Activated CD8-positive, alpha-beta memory T cell treated with anti-CD3 and anti-CD28 coated beads, Interleukin-2, amount 50 U/mL, for 1 hour (primary cell): ENCODE measurements around the gene RNF224.

Experiments used
- DNase-seq: peaks from one replicate; pipeline ENCODE4 v3.0.0-alpha.2; 2020; ENCODE audit errors: extremely low read depth

Gene RNF224

DNA sequence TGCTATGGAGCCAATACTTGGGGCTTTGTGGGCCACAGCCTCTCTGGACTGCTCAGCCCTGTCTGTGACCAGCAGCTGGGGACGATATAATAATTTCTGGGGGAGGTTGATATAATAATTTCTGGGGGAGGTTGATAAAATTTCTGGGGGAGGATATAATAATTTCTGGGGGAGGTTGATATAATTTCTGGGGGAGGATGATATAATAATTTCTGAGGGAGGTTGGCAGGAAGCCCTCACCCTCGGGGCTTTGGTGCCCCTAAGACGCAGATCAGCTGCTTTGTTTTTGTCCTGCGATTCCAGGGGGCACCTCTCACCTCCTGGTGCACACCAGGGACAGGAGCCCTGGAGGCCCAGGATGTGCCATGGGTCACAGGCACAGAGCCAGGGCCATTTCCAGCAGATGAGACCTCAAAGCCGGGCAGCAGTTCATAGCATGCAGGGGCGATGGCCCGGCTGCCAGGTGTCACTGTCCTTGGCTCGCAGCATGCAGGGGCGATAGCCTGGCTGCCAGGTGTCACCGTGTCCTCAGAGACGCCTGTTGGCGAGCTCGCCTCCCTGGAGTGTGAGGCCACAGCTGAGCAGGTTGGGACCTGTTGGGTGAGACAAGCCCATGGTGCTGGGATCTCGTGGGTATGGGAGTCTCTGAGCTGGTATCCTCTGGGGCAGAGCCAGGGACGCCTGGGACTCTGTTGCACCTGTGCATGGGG, 46.5 kb downstream of the RNF224 start:
- no peak for DNase-seq

- DNase-seq, result no peak
These were observed 47.9 kb downstream of the RNF224 start for GRCh38 chr9:137275203-137275587.

- DNase-seq, result no peak
These were observed 48.5 kb downstream of the RNF224 start for GRCh38 chr9:137275588-137276472.

GRCh38 chr9:137276473-137277328, 49.4 kb downstream of the RNF224 start:
- no peak for DNase-seq

GRCh38 chr9:137277329-137278041, 50.2 kb downstream of the RNF224 start, which contains the start of gene TOR4A:
TOR4A (plus strand) TSS chr9:137277726; CDS start chr9:137278690, 964 bp downstream.
- DNase-seq, result no peak

- no peak for DNase-seq
These were observed 50.9 kb downstream of the RNF224 start for GRCh38 chr9:137278061-137278701.
